ENCODE measurements around the gene VANGL2.

DNA sequence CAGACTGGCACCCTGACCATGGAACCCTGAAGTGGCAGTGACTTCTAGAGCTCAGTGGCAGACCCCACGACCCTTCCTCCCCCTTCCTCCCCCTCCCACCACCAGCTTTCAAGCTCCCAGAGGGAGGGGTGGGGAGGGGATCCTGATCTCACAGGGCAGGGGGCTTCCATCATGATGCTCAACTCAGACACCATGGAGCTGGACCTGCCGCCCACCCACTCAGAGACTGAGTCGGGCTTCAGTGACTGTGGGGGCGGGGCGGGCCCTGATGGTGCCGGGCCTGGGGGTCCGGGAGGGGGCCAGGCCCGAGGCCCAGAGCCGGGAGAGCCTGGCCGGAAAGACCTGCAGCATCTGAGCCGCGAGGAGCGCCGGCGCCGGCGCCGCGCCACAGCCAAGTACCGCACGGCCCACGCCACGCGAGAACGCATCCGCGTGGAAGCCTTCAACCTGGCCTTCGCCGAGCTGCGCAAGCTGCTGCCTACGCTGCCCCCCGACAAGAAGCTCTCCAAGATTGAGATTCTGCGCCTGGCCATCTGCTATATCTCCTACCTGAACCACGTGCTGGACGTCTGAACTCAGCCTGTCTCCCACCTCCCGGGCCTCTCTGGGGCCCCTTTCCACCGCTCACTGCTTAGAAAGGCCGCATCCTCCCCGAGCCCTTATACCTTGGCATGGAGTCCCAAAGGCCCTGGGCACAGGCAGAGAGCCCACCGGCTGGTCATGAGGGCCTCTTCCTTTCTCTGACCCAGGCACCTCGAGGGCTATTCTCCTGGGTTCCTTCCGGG, 29.6 kb upstream of the VANGL2 start:
- TF ChIP-seq, protein P1, sequence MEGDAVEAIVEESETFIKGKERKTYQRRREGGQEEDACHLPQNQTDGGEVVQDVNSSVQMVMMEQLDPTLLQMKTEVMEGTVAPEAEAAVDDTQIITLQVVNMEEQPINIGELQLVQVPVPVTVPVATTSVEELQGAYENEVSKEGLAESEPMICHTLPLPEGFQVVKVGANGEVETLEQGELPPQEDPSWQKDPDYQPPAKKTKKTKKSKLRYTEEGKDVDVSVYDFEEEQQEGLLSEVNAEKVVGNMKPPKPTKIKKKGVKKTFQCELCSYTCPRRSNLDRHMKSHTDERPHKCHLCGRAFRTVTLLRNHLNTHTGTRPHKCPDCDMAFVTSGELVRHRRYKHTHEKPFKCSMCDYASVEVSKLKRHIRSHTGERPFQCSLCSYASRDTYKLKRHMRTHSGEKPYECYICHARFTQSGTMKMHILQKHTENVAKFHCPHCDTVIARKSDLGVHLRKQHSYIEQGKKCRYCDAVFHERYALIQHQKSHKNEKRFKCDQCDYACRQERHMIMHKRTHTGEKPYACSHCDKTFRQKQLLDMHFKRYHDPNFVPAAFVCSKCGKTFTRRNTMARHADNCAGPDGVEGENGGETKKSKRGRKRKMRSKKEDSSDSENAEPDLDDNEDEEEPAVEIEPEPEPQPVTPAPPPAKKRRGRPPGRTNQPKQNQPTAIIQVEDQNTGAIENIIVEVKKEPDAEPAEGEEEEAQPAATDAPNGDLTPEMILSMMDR (conservative IDR thresholded peaks at IDR 0.05 in 1 of 2, IDR thresholded peaks at IDR 0.05 in 1 of 2; ENCODE audit: extremely low read depth in 1 of 2, insufficient read depth in 1 of 2, low read depth in 1 of 2, low read length in 2 of 2) = no peak
- no peak for TF ChIP-seq EZH2 (IDR thresholded peaks at IDR 0.05; ENCODE audit: borderline replicate concordance, low read length)

All from mammary epithelial cell (primary cell).